ENCODE data around the gene TENM4.

DNA sequence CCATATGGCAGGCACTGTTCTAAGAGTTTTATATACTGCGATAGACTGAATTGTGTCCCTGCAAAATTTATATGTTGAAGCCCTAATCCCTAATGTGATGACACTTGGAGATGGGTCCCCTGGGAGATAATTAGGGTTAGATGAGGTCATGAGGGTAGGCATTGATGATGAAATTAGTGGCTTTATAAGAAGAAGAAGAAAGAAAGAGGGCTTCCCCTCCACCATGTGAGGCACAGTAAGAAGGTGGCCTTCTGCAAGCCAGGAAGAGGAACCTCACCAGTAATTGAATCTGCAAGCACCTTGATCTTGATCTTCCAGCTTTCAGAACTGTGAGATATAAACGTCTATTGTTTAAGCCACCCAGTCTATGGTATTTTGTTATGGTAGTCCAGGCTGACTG lies 46.6 kb upstream of the TENM4 start:
- TF ChIP-seq, protein P1, sequence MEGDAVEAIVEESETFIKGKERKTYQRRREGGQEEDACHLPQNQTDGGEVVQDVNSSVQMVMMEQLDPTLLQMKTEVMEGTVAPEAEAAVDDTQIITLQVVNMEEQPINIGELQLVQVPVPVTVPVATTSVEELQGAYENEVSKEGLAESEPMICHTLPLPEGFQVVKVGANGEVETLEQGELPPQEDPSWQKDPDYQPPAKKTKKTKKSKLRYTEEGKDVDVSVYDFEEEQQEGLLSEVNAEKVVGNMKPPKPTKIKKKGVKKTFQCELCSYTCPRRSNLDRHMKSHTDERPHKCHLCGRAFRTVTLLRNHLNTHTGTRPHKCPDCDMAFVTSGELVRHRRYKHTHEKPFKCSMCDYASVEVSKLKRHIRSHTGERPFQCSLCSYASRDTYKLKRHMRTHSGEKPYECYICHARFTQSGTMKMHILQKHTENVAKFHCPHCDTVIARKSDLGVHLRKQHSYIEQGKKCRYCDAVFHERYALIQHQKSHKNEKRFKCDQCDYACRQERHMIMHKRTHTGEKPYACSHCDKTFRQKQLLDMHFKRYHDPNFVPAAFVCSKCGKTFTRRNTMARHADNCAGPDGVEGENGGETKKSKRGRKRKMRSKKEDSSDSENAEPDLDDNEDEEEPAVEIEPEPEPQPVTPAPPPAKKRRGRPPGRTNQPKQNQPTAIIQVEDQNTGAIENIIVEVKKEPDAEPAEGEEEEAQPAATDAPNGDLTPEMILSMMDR (IDR thresholded peaks at IDR 0.05), result no peak
- TF ChIP-seq POLR2A (IDR thresholded peaks at IDR 0.05), result no peak

Data from heart left ventricle (tissue), 13 donors.